Activated naive CD8-positive, alpha-beta T cell treated with anti-CD3 and anti-CD28 coated beads, Interleukin-2, amount 50 U/mL, for 24 hours (primary cell): ENCODE data around the gene ARHGAP33.

Experiments used
- ATAC-seq: fragments of 150-1000 bp; cut with Tn5 transposase; one replicate; pipeline ENCODE4 v1.10.0; 2021
- DNase-seq: peaks from one replicate; pipeline ENCODE4 v3.0.0; 2021
- H3K27ac Mint-ChIP-seq: one replicate; pipeline ENCODE4 v1.8.0; 2021; ENCODE audit warnings: mild to moderate bottlenecking, mixed read lengths
- H3K27me3 Mint-ChIP-seq: one replicate; pipeline ENCODE4 v1.8.0; 2021; ENCODE audit warnings: mixed read lengths
- H3K36me3 Mint-ChIP-seq: one replicate; pipeline ENCODE4 v1.8.0; 2021; ENCODE audit warnings: low read depth, mixed read lengths
- H3K4me1 Mint-ChIP-seq: one replicate; pipeline ENCODE4 v1.8.0; 2021; ENCODE audit warnings: mixed read lengths
- H3K4me3 Mint-ChIP-seq: one replicate; pipeline ENCODE4 v1.8.0; 2021; ENCODE audit warnings: mild to moderate bottlenecking, moderate library complexity, mixed read lengths
- H3K9me3 Mint-ChIP-seq: one replicate; pipeline ENCODE4 v1.8.0; 2021; ENCODE audit warnings: mixed read lengths

The ARHGAP33 gene

DNA sequence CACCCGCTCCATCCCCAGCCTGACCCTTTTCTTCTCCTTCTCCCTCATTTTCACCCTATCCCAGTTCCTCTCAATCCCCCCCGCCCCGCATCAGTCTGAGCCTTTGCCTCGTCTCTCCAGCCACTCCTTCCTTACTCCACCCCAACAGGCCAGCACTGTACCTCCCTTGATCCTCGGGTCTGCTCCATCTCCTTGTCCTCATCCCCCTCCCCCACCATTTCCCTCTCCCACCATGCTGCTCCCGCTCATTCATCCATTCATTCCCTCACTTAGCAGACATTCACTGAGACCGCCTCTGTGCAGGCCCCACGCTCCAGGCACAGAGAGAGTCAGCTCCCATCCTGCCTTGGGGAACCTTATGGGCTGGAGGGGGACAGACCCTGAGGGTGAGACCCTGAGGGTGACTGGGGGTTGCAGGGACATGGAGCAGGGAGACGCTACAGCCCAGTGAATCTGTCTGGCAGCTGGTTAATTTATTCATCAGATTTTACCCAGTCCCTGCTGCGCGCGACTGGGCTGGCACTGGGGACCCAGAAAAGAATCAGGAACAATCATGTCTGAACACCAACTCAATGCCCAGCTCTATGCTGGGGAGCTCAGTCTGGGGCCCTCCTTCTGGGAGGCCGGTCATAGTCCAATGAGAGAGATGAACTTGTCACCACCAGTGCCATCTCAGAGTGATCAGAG lies 881 bp downstream of the ARHGAP33 start:
- no peak for DNase-seq
- Mint-ChIP-seq H3K4me1 (peaks cover 11% of the 10 kb centered on the region), H3K27ac (peak overlapping the region; percentile 39), H3K27me3 (no peaks in the 10 kb centered on the region), H3K36me3 (no peaks in the 10 kb centered on the region), H3K4me3 (peak overlapping the region; percentile 72), H3K9me3 (no peaks in the 10 kb centered on the region)
- ATAC-seq: no peak

DNA sequence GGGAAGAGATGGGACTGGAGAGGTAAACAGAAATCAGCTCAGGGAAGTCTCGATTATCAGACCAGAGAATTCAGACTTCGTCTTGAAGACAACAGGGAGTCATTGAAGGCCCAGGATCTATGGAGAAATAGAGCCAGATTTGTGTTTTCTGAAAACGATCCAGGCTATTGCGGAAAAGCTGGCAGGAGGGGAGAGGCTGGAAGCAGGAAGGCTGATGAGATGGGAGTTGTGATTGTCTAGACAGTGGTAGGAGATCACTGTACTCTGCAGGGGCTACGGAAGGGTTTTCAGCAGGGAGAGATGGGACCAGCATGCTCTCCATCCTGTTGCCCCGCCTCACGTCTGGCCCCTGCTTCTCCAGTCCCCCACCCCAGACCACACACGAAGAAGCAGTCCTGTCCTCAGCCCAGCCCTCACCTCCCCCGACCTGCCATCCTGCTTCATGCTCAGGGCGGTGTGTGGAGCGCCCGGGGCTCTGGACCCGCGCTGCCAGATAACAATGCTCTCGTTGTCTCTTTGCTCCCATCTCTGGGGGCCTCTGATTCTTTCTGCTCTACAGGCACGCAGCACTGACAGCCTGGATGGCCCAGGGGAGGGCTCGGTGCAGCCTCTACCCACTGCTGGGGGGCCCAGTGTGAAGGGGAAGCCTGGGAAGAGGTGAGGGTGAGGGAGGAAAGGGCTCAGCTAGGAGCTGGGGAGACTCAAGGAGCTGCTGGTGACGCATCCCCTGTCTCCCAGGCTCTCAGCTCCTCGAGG lies 1.9 kb downstream of the ARHGAP33 start:
- Mint-ChIP-seq H3K4me3 (no peak overlapping the region), H3K27ac (no peak overlapping the region), H3K4me1 (peaks cover 11% of the 10 kb centered on the region), H3K36me3 (no peaks in the 10 kb centered on the region), H3K27me3 (no peaks in the 10 kb centered on the region), H3K9me3 (no peaks in the 10 kb centered on the region)
- ATAC-seq (no peak), DNase-seq (no peak)

DNA sequence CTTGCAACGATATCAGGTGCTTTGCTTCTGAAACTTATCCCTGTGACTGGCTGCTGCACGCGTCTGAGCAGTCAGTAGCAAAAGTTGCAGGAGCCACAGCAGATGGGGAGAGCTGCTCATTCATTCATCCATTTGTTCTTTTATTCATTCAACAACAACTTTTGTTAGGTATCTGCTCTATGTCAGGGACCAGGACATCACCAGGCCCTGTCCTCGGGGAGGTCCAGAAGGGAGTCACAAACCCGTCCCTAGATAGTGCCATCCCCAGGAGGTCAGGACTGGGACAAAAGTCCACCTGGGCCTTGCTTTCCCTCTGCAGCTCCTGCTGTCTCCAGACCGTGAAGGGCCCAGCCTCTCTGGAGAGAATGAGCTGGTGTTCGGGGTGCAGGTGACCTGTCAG lies 2.6 kb downstream of the ARHGAP33 start:
- no peak for ATAC-seq
- no peak overlapping the region for H3K4me3 Mint-ChIP-seq
- H3K4me1 Mint-ChIP-seq: peaks cover 11% of the 10 kb centered on the region
- H3K9me3 Mint-ChIP-seq: no peaks in the 10 kb centered on the region
- no peaks in the 10 kb centered on the region for H3K36me3 Mint-ChIP-seq
- no peak for DNase-seq
- no peaks in the 10 kb centered on the region for H3K27me3 Mint-ChIP-seq
- H3K27ac Mint-ChIP-seq: no peak overlapping the region

DNA sequence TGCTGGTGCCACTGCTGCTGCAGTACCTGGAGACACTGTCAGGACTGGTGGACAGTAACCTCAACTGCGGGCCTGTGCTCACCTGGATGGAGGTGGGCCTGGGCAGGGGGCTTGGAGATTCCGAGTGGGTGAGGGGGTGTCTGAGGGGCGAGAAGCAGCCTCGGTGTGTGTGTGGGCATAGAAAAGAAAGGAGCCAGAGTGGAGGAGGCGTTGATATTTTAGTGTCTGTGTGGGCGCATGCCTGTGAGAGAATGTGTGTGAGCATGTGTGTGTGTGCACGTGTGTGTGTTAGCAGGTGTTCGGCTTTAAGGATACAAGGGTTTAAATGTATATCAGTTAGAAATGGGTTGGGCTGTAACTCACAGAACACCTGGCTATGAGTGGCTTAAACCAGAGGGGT lies 3.7 kb downstream of the ARHGAP33 start:
- Mint-ChIP-seq H3K4me3 (no peak overlapping the region), H3K36me3 (no peaks in the 10 kb centered on the region), H3K4me1 (peaks cover 11% of the 10 kb centered on the region), H3K9me3 (no peaks in the 10 kb centered on the region), H3K27me3 (no peaks in the 10 kb centered on the region), H3K27ac (no peak overlapping the region)
- no peak for ATAC-seq
- no peak for DNase-seq

DNA sequence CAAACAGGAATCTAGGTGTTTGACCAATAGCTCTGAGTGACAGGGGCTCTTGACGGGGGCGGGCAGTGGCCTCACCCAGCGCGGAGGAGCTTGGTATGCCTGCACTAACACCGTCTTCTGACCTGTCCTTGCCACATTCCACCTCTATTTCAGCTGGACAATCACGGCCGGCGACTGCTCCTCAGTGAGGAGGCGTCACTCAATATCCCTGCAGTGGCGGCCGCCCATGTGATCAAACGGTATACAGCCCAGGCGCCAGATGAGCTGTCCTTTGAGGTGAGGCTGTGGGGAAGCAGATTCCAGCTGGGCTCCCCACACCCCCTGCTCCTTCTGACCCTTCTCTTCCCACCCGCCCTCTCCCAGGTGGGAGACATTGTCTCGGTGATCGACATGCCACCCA lies 4.7 kb downstream of the ARHGAP33 start:
- Mint-ChIP-seq H3K4me1 (peaks cover 3% of the 10 kb centered on the region), H3K9me3 (no peaks in the 10 kb centered on the region), H3K4me3 (no peak overlapping the region), H3K27me3 (no peaks in the 10 kb centered on the region), H3K36me3 (no peaks in the 10 kb centered on the region), H3K27ac (no peak overlapping the region)
- no peak for ATAC-seq
- DNase-seq: no peak

DNA sequence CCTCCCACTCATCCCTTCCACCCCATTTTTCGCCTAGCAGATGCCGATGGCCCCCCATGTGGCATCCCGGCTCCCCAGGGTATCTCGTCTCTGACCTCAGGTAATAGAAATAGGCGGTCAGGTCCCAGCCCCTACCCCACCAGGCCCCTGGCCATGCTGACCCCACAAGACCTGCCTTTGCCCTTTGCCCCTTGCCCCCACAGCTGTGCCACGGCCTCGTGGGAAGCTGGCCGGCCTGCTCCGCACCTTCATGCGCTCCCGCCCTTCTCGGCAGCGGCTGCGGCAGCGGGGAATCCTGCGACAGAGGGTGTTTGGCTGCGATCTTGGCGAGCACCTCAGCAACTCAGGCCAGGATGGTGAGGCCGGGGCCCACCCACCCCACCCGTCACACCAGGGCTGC lies 5.4 kb downstream of the ARHGAP33 start:
- H3K27me3 Mint-ChIP-seq: no peaks in the 10 kb centered on the region
- H3K9me3 Mint-ChIP-seq: no peaks in the 10 kb centered on the region
- no peak overlapping the region for H3K27ac Mint-ChIP-seq
- ATAC-seq (no peak), DNase-seq (no peak)
- peaks cover 2% of the 10 kb centered on the region for H3K4me1 Mint-ChIP-seq
- H3K36me3 Mint-ChIP-seq: no peaks in the 10 kb centered on the region
- H3K4me3 Mint-ChIP-seq: no peak overlapping the region

DNA sequence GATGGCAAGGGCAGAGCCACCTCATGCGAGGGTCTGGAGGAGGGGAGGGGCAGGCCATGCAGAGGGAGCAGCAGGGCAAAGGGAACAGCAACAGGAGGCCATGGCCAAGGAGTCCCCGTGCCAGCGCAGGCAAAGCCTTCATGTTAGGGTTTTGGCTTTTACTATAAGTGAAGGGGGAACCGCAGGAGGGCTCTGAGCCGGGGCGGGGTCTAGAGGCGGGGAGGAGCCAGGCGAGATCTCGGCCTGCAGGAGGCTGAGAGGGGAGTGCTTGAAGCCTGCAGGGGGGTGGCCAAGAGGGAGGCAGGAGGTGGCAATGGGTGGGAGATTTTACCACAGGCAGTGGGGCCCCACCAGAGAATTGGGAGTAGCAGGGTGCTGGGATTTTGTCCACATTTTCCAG lies 6.3 kb downstream of the ARHGAP33 start:
- H3K4me3 Mint-ChIP-seq: no peak overlapping the region
- no peak overlapping the region for H3K27ac Mint-ChIP-seq
- DNase-seq (no peak), ATAC-seq (no peak)
- no peaks in the 10 kb centered on the region for H3K36me3 Mint-ChIP-seq
- H3K27me3 Mint-ChIP-seq: no peaks in the 10 kb centered on the region
- H3K4me1 Mint-ChIP-seq: no peaks in the 10 kb centered on the region
- no peaks in the 10 kb centered on the region for H3K9me3 Mint-ChIP-seq

DNA sequence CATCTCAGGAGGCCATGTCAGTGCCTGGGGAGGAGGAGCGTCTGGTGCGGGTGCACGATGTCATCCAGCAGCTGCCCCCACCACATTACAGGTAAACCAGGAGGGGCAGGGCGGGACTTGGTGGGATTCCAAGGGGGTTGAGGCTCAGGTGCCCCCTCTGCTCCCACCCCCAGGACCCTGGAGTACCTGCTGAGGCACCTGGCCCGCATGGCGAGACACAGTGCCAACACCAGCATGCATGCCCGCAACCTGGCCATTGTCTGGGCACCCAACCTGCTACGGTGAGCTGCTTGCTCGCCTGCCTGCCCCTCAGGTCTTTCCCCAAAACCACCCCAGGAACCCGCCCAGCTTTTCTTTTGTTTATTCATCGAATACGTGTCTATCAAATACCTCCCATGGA lies 7.2 kb downstream of the ARHGAP33 start:
- DNase-seq (no peak), ATAC-seq (no peak)
- H3K9me3 Mint-ChIP-seq: no peaks in the 10 kb centered on the region
- no peaks in the 10 kb centered on the region for H3K4me1 Mint-ChIP-seq
- no peaks in the 10 kb centered on the region for H3K27me3 Mint-ChIP-seq
- H3K4me3 Mint-ChIP-seq: no peak overlapping the region
- no peak overlapping the region for H3K27ac Mint-ChIP-seq
- no peaks in the 10 kb centered on the region for H3K36me3 Mint-ChIP-seq

DNA sequence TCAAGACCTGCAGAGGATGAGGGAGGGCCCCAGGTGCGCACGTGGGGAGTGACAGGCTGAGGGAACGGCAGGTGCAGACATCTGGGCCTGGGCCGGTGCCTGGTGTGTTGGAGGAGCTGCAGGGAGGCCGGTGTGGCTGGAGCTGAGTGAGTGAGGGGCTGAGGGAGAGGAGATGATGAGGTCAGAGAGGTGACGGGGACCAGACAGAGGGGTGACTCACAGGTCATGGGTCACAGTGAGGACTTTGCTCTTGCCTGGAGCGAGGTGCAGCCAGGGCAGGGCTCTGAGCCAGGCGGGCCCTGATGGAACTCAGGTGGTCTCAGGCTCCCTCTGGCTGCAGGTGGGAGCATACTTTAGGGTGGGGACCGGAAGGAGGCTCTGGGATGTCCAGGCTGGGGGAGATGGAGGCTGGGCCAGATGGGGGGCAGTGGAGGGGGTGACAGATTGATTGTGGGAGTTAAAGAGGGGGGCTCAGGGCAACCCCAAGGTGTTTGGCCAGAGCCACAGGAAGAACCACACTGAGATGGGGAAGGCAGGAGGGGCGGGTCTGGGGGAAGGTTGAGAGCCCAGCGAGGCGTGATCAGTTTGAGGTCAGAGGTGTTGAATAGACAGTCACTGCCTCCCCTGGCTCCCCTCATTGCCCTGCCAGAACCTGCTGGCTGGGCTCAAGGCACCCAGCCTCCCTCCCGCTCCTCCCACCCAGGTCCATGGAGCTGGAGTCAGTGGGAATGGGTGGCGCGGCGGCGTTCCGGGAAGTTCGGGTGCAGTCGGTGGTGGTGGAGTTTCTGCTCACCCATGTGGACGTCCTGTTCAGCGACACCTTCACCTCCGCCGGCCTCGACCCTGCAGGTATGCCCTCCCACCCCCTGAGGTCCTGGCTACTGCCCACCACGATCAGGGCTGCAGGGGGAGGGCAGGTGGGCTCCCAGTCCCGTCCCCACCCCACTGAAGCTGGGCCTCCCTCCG lies 8.4 kb downstream of the ARHGAP33 start:
- H3K9me3 Mint-ChIP-seq: no peaks in the 10 kb centered on the region
- H3K4me3 Mint-ChIP-seq: no peak overlapping the region
- DNase-seq (no peak), ATAC-seq (no peak)
- H3K4me1 Mint-ChIP-seq: no peaks in the 10 kb centered on the region
- H3K27ac Mint-ChIP-seq: no peak overlapping the region
- no peaks in the 10 kb centered on the region for H3K36me3 Mint-ChIP-seq
- H3K27me3 Mint-ChIP-seq: no peaks in the 10 kb centered on the region

DNA sequence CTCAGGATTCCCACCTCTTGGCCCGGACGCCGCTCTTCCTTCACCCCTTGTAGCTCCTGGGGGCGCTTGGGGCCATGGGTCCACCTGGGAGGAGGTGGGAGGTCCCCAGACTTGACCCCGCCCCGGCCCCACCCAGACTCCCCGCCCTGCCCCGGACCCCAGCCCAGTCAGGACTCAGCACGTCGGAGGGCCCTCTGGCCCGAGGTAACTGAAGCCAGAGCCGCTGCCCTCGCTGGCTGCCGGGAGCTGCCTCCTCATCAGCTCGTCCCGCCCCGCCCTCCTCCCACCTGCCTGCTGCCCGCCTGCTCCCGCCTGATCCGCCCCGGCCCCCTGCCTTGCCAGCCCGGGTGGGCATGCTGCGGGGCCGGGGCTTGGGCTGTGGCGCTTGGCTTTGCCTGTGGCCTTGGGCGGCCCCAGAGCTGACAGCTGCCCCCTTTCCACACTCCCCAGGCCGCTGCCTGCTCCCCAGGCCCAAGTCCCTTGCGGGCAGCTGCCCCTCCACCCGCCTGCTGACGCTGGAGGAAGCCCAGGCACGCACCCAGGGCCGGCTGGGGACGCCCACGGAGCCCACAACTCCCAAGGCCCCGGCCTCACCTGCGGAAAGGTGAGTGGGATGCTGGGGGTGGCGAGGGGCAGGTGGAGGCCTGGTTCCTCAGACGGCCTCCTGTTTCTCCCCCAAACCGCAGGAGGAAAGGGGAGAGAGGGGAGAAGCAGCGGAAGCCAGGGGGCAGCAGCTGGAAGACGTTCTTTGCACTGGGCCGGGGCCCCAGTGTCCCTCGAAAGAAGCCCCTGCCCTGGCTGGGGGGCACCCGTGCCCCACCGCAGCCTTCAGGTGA lies 9.4 kb downstream of the ARHGAP33 start:
- Mint-ChIP-seq H3K4me3 (no peak overlapping the region), H3K4me1 (no peaks in the 10 kb centered on the region), H3K27me3 (no peaks in the 10 kb centered on the region), H3K9me3 (no peaks in the 10 kb centered on the region), H3K27ac (no peak overlapping the region), H3K36me3 (no peaks in the 10 kb centered on the region)
- ATAC-seq (no peak), DNase-seq (no peak)

DNA sequence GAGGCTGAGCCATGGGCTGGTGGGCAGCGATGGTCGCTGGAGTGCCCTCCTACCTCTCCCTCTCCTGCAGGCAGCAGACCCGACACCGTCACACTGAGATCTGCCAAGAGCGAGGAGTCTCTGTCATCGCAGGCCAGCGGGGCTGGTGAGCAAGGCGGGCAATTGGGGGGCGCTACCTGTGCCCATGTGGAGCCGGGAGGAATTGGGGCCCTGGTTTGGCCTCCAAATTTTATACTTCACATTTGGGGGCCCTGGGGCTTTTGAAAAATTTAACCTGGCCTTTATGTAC lies 9.9 kb downstream of the ARHGAP33 start:
- Mint-ChIP-seq H3K27ac (no peak overlapping the region), H3K36me3 (no peaks in the 10 kb centered on the region), H3K4me1 (no peaks in the 10 kb centered on the region), H3K27me3 (no peaks in the 10 kb centered on the region), H3K4me3 (no peak overlapping the region), H3K9me3 (no peaks in the 10 kb centered on the region)
- DNase-seq (no peak), ATAC-seq (no peak)

DNA sequence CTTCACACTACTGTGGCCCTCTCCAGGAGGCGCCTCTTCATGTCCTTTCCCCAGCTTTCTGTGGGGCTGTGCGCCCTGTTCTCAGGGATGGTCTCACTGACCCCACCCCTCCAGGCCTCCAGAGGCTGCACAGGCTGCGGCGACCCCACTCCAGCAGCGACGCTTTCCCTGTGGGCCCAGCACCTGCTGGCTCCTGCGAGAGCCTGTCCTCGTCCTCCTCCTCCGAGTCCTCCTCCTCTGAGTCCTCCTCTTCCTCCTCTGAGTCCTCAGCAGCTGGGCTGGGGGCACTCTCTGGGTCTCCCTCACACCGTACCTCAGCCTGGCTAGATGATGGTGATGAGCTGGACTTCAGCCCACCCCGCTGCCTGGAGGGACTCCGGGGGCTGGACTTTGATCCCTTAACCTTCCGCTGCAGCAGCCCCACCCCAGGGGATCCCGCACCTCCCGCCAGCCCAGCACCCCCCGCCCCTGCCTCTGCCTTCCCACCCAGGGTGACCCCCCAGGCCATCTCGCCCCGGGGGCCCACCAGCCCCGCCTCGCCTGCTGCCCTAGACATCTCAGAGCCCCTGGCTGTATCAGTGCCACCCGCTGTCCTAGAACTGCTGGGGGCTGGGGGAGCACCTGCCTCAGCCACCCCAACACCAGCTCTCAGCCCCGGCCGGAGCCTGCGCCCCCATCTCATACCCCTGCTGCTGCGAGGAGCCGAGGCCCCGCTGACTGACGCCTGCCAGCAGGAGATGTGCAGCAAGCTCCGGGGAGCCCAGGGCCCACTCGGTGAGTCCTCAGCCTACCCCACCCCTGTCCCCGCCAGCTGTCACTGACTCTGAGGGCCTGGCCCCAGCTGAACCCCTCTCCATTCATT lies 11.2 kb downstream of the ARHGAP33 start:
- H3K27ac Mint-ChIP-seq: no peak overlapping the region
- no peaks in the 10 kb centered on the region for H3K9me3 Mint-ChIP-seq
- ATAC-seq: no peak
- H3K27me3 Mint-ChIP-seq: no peaks in the 10 kb centered on the region
- no peak overlapping the region for H3K4me3 Mint-ChIP-seq
- H3K4me1 Mint-ChIP-seq: no peaks in the 10 kb centered on the region
- DNase-seq: no peak
- no peaks in the 10 kb centered on the region for H3K36me3 Mint-ChIP-seq

DNA sequence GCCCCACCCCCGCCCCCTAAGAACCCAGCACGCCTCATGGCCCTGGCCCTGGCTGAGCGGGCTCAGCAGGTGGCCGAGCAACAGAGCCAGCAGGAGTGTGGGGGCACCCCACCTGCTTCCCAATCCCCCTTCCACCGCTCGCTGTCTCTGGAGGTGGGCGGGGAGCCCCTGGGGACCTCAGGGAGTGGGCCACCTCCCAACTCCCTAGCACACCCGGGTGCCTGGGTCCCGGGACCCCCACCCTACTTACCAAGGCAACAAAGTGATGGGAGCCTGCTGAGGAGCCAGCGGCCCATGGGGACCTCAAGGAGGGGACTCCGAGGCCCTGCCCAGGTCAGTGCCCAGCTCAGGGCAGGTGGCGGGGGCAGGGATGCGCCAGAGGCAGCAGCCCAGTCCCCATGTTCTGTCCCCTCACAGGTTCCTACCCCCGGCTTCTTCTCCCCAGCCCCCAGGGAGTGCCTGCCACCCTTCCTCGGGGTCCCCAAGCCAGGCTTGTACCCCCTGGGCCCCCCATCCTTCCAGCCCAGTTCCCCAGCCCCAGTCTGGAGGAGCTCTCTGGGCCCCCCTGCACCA lies 11.9 kb downstream of the ARHGAP33 start:
- no peaks in the 10 kb centered on the region for H3K27me3 Mint-ChIP-seq
- no peaks in the 10 kb centered on the region for H3K9me3 Mint-ChIP-seq
- no peaks in the 10 kb centered on the region for H3K4me1 Mint-ChIP-seq
- H3K27ac Mint-ChIP-seq: no peak overlapping the region
- ATAC-seq: no peak
- no peak for DNase-seq
- no peak overlapping the region for H3K4me3 Mint-ChIP-seq
- H3K36me3 Mint-ChIP-seq: no peaks in the 10 kb centered on the region
